Thyroid gland (tissue), 4 donors: Measurements from ENCODE around the gene ICE2.

Experiments
- CTCF ChIP-seq, 6 experiments: fragments of 200-600 bp in 3 of 6; fragments of 450-650 bp in 3 of 6; sonication (generic) in 3 of 6; IDR thresholded peaks; one replicate each; pipeline ENCODE4 v1.5.1; 2016 to 2019; ENCODE audit warnings: antibody characterized with exemption in 6 of 6, mild to moderate bottlenecking in 2 of 6, inconsistent platforms in 1 of 6, moderate library complexity in 1 of 6
- POLR2A ChIP-seq, 2 donors: fragments of 450-650 bp; IDR thresholded peaks; one replicate each; pipeline ENCODE4 v1.6.1; 2017; ENCODE audit warnings: antibody characterized with exemption in 2 of 2, mild to moderate bottlenecking in 2 of 2, moderate library complexity in 1 of 2

- no peak for TF ChIP-seq CTCF (IDR thresholded peaks at IDR 0.05)
- no peak for TF ChIP-seq POLR2A (IDR thresholded peaks at IDR 0.05)
Measured at GRCh38 chr15:60405399-60405798, 73.5 kb downstream of the ICE2 start.
